Liver (tissue), 3 donors: Measurements from ENCODE around the gene ZNF438.

ENCODE experiments used
- RAD21 ChIP-seq, 2 donors: IDR thresholded peaks; 2 replicates each; pipeline ENCODE4 v1.6.1; 2016; ENCODE audit warnings: antibody characterized with exemption in 2 of 2, mild to moderate bottlenecking in 2 of 2
- TAF1 ChIP-seq: conservative IDR thresholded peaks from 2 replicates; pipeline ENCODE4 v1.6.1; 2016; ENCODE audit warnings: antibody characterized with exemption, mild to moderate bottlenecking
- YY1 ChIP-seq: IDR thresholded peaks from 2 replicates; pipeline ENCODE4 v1.6.1; 2016; ENCODE audit warnings: antibody characterized with exemption, mild to moderate bottlenecking
- TF ChIP-seq, protein P1 (sequence below): IDR thresholded peaks from 2 replicates; pipeline ENCODE4 v1.6.1; 2016; ENCODE audit warnings: antibody characterized with exemption
- TF ChIP-seq, protein P2 (sequence below): fragments of 150-350 bp; IDR thresholded peaks from 2 replicates; pipeline ENCODE4 v1.5.1; 2017; ENCODE audit warnings: improper control_type of control experiment, low read depth, low read length; ENCODE audit not compliant: missing input control
- donor health status: healthy.
- donor health status: healthy.

DNA sequence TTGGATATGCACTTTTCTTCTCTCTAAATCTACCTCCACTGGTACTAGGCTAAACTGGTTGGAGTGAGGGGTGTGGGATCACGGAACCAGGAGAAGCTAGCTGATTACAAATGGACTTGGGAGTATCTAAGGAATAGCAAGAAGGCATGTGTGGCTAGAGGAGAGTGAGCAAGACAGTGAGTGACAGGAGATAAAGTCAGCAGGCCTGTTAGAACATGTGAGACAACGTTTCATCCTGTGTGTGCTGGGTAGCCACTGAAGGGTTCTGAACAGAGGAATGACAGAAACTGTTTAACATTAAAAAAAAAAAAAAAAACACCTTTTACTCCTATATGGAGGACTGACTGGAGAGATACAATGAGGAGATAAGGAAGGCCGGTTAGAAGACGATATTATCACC lies 51.7 kb downstream of the ZNF438 start:
- TF ChIP-seq, protein P1, sequence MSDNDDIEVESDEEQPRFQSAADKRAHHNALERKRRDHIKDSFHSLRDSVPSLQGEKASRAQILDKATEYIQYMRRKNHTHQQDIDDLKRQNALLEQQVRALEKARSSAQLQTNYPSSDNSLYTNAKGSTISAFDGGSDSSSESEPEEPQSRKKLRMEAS: no peak
- TF ChIP-seq YY1 (no peak), RAD21 (IDR thresholded peaks at IDR 0.05) (no peak), TAF1 (no peak)
- TF ChIP-seq, protein P2, sequence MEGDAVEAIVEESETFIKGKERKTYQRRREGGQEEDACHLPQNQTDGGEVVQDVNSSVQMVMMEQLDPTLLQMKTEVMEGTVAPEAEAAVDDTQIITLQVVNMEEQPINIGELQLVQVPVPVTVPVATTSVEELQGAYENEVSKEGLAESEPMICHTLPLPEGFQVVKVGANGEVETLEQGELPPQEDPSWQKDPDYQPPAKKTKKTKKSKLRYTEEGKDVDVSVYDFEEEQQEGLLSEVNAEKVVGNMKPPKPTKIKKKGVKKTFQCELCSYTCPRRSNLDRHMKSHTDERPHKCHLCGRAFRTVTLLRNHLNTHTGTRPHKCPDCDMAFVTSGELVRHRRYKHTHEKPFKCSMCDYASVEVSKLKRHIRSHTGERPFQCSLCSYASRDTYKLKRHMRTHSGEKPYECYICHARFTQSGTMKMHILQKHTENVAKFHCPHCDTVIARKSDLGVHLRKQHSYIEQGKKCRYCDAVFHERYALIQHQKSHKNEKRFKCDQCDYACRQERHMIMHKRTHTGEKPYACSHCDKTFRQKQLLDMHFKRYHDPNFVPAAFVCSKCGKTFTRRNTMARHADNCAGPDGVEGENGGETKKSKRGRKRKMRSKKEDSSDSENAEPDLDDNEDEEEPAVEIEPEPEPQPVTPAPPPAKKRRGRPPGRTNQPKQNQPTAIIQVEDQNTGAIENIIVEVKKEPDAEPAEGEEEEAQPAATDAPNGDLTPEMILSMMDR: no peak
